MV-4-11 (cell line): ENCODE data around the gene TULP3.
A peak's percentile ranks its signal among the peaks of the same experiment; 100 is the strongest.

Source experiments
- DNase-seq: peaks from one replicate; lab custom pipeline; 2025; lab: John Stamatoyannopoulos, UW

The TULP3 gene

DNA sequence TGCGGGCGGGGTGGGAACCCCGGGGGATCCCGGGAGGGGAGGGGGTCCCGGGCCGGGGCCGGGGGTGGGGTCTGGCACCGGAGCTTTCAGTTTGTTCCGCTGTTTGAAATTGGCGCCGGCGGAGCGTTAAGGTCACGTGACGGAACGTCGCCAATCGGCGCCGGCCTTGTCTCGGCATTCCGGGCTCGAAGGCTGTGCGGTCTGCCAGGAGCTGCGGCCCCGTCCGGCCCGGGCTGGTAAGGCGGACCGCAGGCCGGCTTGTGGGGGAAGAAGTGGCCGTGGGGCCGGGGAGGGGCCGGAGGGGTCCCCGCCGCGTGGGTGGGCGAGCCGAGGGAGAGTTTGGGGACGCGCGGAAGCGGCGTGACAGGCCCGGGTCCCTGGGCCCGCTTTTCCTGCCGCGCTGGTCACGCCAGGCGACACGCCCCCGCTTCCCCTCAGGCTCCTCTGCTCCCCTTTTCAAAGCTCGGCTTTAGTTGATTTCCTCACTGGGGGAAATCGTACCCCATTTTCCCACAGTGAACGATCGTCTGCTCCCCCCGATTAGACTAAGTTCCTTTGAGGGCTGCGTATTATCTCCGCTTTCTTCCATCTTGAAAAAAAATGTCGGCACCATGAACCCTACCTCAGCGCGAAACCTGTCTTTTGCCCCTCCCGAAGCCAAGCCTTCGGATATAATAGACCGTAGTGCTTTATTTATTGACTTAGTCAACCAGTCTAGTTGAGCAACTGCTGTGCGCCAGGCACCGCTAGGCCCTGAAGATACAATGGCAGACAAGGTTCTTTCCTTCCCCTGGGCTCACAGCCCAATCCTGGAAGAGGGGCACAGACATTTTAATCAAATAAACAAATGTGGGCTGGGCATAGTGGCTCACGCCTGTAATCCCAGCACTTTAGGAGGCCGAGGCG lies 13.4 kb upstream of the TULP3 start, which contains the start of the genes FOXM1 and RHNO1:
TSS of gene FOXM1 (minus strand) at position 128 of the 906 bp plus-strand sequence. CDS start 2,696 bp downstream, outside the sequence.
TSS of gene RHNO1 (plus strand) at position 177 of the 906 bp plus-strand sequence. CDS start 8,144 bp downstream, outside the sequence.
- DNase-seq: peak; percentile 76

DNA sequence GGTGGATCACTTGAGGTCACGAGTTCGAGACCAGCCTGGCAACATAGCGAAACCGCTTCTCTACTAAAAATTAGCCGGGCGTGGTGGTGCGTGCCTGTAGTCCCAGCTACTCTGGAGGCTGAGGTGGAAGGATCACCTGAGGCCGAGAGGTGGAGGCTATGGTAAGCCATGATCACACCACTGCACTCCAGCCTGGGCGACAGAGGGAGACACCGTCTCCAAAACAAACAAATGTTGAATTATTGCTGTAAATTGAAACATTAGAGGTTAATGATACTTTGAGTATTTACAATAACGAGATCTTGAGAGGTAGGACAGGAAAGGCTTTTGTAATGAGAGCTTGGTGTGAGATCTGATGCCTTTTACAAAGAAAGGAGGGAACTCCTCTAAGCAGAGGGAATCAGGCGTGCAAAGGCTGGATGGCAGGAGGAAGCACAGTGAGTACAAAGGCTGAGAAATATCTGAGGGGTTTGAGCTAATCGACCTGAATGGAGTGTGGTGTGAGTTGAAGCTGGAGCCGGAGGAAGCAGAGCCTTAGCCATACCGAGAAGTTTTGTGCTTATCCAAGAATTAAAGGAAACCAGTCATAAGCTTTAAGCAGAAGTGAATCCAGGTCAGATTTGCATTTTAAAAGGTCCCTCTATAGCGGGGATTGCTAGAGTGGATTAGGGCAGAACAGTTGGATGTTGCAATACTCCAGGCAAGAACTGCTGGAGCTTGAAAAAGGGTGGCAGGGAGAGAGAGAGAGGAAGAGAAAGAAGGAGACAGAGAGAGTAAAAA lies 12.5 kb upstream of the TULP3 start:
- DNase-seq: peak; percentile 98

GRCh38 chr12:2879853-2880252 lies 10.8 kb upstream of the TULP3 start:
- peak; percentile 48 for DNase-seq

- DNase-seq: no peak
These were observed 5.9 kb upstream of the TULP3 start for GRCh38 chr12:2884810-2885209.

- DNase-seq: no peak
These were observed 3.8 kb upstream of the TULP3 start for GRCh38 chr12:2886768-2887450.

DNA sequence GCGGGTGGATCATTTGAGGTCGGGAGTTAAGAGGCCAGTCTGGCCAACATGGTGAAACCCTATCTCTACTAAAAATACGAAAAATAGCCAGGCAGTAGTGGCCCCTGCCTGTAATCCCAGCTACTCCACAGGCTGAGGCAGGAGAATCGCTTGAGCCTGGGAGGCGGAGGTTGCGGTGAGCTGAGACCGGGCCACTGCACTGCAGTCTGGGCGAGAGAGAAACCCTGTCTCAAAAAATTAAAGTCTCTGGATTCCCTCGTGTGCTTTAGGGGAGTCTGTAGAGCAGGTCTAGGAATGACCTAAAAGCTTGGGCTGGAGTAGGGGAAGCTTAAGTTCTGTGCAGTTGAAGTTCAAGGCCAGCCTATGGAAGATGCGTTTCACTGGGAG lies 697 bp upstream of the TULP3 start:
- no peak for DNase-seq

- DNase-seq: no peak
These were observed 756 bp downstream of the TULP3 start for GRCh38 chr12:2891240-2892053.

GRCh38 chr12:2892246-2892645 lies 1.6 kb downstream of the TULP3 start:
- no peak for DNase-seq

DNA sequence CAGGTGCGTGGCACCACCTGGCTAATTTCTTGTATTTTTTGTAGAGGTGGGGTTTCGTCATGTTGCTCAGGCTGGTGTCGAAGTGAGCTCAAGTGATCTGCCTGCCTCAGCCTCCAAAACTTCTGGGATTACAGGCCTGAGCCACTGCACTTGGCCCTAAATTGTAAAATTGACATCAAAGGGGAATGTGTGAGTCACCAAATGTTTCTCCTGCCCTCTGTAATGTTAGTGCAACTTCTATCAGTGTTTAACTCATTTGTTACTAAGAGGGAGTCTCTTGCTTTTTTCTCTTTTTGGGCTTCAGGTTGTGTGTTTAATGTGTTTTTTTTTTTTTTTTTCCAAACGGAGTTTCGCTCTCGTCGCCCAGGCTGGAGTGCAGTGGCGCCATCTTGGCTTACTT lies 2.3 kb downstream of the TULP3 start:
- peak; percentile 12 for DNase-seq

DNA sequence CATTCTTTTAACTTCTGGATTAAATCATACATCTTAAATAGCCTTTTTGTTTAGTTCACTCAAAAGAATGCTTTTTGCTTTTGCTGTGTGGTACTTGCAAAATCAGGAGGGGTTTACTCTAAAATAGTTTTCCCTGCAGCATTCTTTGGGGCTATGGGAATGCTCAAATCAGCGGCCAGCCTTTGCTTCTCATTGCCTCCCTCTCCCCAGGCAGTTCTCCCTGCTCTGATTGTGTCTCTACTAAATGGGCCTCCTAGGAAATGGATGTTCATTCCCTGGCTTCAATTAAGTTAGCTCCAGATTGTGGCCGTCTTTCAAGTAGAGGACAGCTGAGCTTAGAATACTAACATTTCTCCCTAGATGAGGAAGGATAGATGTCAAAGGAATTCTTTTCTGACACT lies 4.4 kb downstream of the TULP3 start:
- DNase-seq: no peak

DNA sequence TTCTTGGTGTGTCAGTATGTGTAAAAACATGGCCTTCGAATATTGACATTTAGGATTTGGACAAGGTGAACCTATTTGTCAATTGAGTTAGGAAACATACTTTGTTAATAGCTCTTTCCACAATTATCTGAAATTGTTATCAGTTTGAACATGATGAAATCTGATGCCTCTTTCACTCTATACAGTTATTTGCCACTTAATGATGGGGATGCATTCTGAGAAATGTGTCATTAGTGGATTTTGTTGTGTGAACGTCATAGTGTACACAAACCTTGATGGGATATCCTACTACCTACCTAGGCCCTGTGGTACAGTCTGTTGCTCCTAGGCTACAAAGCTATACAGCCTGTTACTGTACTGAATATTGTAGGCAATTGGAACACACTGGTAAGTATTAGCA lies 4.8 kb downstream of the TULP3 start:
- no peak for DNase-seq

- DNase-seq: no peak
These were observed 6.7 kb downstream of the TULP3 start for GRCh38 chr12:2897418-2897817.

- no peak for DNase-seq
These were observed 10.0 kb downstream of the TULP3 start for GRCh38 chr12:2900642-2901041.

- no peak for DNase-seq
These were observed 11.7 kb downstream of the TULP3 start for GRCh38 chr12:2902272-2902880.

- no peak for DNase-seq
These were observed 13.6 kb downstream of the TULP3 start for GRCh38 chr12:2904260-2904659.

DNA sequence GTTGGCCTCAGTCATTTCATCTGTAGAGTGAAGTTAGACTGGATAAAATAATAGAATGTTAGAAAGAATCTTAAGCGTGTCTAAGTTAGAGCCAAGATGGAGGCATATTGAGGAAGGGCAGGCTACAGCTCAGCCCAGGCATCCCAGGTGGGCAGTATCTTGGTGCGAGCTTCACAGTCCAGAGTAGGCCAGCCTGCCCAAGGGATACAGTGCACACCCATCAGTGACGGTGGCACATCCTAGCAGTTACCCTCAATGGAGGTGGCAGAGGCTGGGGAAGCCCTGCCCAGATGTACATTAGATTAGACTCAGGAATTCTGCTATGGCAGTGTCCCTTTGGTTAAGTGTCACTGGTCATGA lies 21.5 kb downstream of the TULP3 start:
- DNase-seq: no peak

DNA sequence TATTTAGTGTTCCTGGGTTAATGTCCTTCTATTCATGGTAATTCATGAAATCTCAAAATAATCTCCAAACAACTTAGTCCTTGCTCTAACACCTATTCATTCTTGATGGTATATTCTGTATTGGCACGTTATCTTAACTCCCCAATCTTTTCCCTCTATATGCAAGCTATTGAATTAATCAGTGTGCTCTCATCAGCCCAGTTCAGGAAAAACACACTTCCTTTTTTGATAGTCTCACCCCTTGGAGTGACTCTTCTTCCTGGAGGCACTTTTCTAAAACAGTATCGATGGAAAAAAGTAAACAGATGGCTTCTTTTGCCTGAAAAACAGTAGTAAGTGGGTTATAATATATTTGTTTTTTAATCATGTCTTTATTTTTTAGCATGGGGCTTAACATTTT lies 28.6 kb downstream of the TULP3 start:
- DNase-seq: no peak

DNA sequence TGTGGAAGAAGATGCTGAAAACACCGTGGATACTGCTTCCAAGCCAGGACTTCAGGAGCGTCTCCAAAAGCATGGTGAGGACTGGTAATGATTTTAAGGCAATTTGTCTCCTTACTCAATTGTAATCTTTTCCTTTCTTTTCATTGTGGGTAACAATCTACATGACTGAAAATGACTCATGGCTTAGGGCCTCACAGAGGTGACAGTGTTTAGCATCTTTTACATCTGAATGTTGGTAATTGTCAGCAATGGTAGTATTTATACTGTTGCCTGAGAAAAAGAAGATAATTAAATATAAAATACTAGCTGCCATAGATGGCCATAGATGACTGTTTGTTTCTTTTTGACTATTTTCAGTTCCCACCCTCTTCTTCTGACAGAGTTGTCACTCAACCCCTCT lies 31.6 kb downstream of the TULP3 start:
- DNase-seq: no peak

DNA sequence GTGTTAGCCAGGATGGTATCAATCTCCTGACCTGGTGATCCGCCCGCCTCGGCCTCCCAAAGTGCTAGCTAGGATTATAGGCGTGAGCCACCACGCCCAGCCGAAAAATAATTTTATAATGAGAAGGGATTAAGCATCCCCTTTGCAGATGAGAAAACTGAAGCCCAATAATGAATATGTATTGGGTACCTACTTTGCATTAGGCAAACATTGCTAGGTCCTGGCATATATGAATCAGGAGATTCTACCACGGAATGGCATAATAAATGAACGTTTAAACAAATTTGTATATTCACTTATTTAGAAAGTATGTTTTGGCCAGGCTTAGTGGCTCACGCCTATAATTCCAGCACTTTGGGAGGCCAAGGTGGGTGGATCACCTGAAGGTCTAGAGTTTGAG lies 32.4 kb downstream of the TULP3 start:
- DNase-seq: no peak

DNA sequence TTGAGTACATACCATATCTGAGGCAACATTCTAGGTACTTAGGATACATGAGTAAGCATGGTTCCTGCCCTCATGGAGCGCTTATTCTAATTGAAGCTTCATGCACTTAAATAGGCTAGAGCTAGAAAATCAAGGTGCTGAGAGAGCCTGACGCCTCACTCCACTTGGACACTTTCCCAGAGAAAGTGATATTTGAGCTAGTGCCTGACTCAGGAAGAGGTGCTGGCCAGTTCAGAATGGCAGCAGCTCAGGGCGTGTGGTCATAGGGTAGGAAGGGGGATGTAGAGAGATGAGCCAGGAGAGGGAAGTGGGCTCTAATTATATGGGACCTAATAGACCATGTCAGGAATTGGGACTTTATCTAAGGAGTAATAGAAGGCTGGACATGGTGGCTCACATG lies 33.3 kb downstream of the TULP3 start:
- DNase-seq: no peak

- DNase-seq: no peak
These were observed 34.8 kb downstream of the TULP3 start for GRCh38 chr12:2925322-2925995.
